WTC11 (cell line): ENCODE results near the gene SAMD4A. TPM values are rescaled to one million over a fixed set of nuclear protein-coding genes. Genes with fewer than 3 reads are reported as not detected.

Source experiments
- ATF2 ChIP-seq: sonication (generic); formaldehyde crosslinking; IDR thresholded peaks from 2 replicates; pipeline ENCODE4 v1.8.1; 2022; ENCODE audit warnings: low read depth, missing genetic modification reagents, borderline replicate concordance
- ATF3 ChIP-seq: sonication (generic); formaldehyde crosslinking; conservative IDR thresholded peaks from 2 replicates; pipeline ENCODE4 v1.8.1; 2022; ENCODE audit warnings: mild to moderate bottlenecking, missing genetic modification reagents
- CBFB ChIP-seq: sonication (generic); formaldehyde crosslinking; IDR thresholded peaks from 2 replicates; pipeline ENCODE4 v1.8.1; 2022; ENCODE audit warnings: mild to moderate bottlenecking, low read depth, missing genetic modification reagents
- CDX4 ChIP-seq: fragments of 250-450 bp; sonication (Bioruptor Pico); IDR thresholded peaks from 2 replicates; pipeline ENCODE4 v1.9.0; 2021; ENCODE audit warnings: moderate library complexity, mild to moderate bottlenecking, inconsistent platforms, borderline replicate concordance
- CREM ChIP-seq: sonication (generic); formaldehyde crosslinking; IDR thresholded peaks from 2 replicates; pipeline ENCODE4 v1.8.1; 2022; ENCODE audit warnings: mild to moderate bottlenecking, missing genetic modification reagents, moderate library complexity
- GRHL2 ChIP-seq: fragments of 250-450 bp; sonication (Bioruptor Pico); IDR thresholded peaks from 2 replicates; pipeline ENCODE4 v1.8.0; 2022; ENCODE audit warnings: mild to moderate bottlenecking, moderate library complexity; ENCODE audit not compliant: insufficient replicate concordance, severe bottlenecking
- GTF2I ChIP-seq: fragments of 250-450 bp; sonication (Bioruptor Pico); conservative IDR thresholded peaks from 2 replicates; pipeline ENCODE4 v1.4.0; 2021; ENCODE audit warnings: mild to moderate bottlenecking
- IRF1 ChIP-seq: sonication (generic); formaldehyde crosslinking; IDR thresholded peaks from 2 replicates; pipeline ENCODE4 v1.8.0; 2023; ENCODE audit warnings: missing genetic modification reagents
- MAX ChIP-seq: sonication (generic); formaldehyde crosslinking; IDR thresholded peaks from 2 replicates; pipeline ENCODE4 v1.8.0; 2022; ENCODE audit warnings: mild to moderate bottlenecking, missing genetic modification reagents
- NR1H2 ChIP-seq: sonication (generic); formaldehyde crosslinking; IDR thresholded peaks from 2 replicates; pipeline ENCODE4 v1.9.0; 2021; ENCODE audit warnings: mild to moderate bottlenecking, moderate library complexity, missing genetic modification reagents
- NR2C2 ChIP-seq: sonication (generic); formaldehyde crosslinking; IDR thresholded peaks from 2 replicates; pipeline ENCODE4 v1.8.0; 2022; ENCODE audit warnings: mild to moderate bottlenecking, missing genetic modification reagents
- OVOL2 ChIP-seq: fragments of 250-450 bp; sonication (Bioruptor Pico); IDR thresholded peaks from 2 replicates; pipeline ENCODE4 v1.9.0; 2021; ENCODE audit warnings: mild to moderate bottlenecking, borderline replicate concordance
- SMAD3 ChIP-seq: sonication (generic); formaldehyde crosslinking; IDR thresholded peaks from 2 replicates; pipeline ENCODE4 v1.8.0; 2022; ENCODE audit warnings: missing genetic modification reagents, mild to moderate bottlenecking, borderline replicate concordance
- SOX15 ChIP-seq: fragments of 250-450 bp; sonication (Bioruptor Pico); IDR thresholded peaks from 2 replicates; pipeline ENCODE4 v1.9.0; 2021; ENCODE audit warnings: mild to moderate bottlenecking
- TEAD1 ChIP-seq: sonication (generic); formaldehyde crosslinking; IDR thresholded peaks from 2 replicates; pipeline ENCODE4 v1.8.0; 2022; ENCODE audit warnings: mild to moderate bottlenecking, missing genetic modification reagents
- ZBTB21 ChIP-seq: sonication (generic); formaldehyde crosslinking; IDR thresholded peaks from 2 replicates; pipeline ENCODE4 v1.8.1; 2023; ENCODE audit warnings: mild to moderate bottlenecking, missing genetic modification reagents, borderline replicate concordance
- ZNF263 ChIP-seq: sonication (generic); formaldehyde crosslinking; IDR thresholded peaks from 2 replicates; pipeline ENCODE4 v1.8.1; 2022; ENCODE audit warnings: low read depth, mild to moderate bottlenecking, moderate library complexity, missing genetic modification reagents
- ZNF281 ChIP-seq: sonication (generic); formaldehyde crosslinking; IDR thresholded peaks from 2 replicates; pipeline ENCODE4 v1.8.0; 2023; ENCODE audit warnings: mild to moderate bottlenecking, missing genetic modification reagents
- ZNF396 ChIP-seq: fragments of 250-450 bp; sonication (Bioruptor Pico); IDR thresholded peaks from 2 replicates; pipeline ENCODE4 v1.8.0; 2021; ENCODE audit warnings: mild to moderate bottlenecking, moderate library complexity, borderline replicate concordance
- ZSCAN18 ChIP-seq: fragments of 250-450 bp; sonication (Bioruptor Pico); IDR thresholded peaks from 2 replicates; pipeline ENCODE4 v2.1.2; 2022; ENCODE audit warnings: mild to moderate bottlenecking, moderate library complexity
- total RNA-seq: library from RNA; stranded (reverse); gene quantifications from 3 replicates; pipeline ENCODE4 v1.2.3, GENCODE V29; 2021
- TF ChIP-seq, protein P1 (sequence below): sonication (generic); formaldehyde crosslinking; IDR thresholded peaks from 2 replicates; pipeline ENCODE4 v1.8.1; 2023; ENCODE audit warnings: mild to moderate bottlenecking, missing genetic modification reagents
- TF ChIP-seq, protein P2 (sequence below): sonication (generic); formaldehyde crosslinking; IDR thresholded peaks from 2 replicates; pipeline ENCODE4 v1.8.1; 2023; ENCODE audit warnings: mild to moderate bottlenecking, missing genetic modification reagents, moderate library complexity
- TF ChIP-seq, protein P3 (sequence below): fragments of 250-450 bp; sonication (Bioruptor Pico); IDR thresholded peaks from 2 replicates; pipeline ENCODE4 v1.9.0; 2021; ENCODE audit warnings: mild to moderate bottlenecking
- TF ChIP-seq, protein P4 (sequence below): fragments of 250-450 bp; sonication (Bioruptor Pico); IDR thresholded peaks from 2 replicates; pipeline ENCODE4 v1.9.0; 2021; ENCODE audit warnings: mild to moderate bottlenecking

The SAMD4A gene
- total RNA-seq, 1 experiment from 2014 or later, result 6.0 TPM

DNA sequence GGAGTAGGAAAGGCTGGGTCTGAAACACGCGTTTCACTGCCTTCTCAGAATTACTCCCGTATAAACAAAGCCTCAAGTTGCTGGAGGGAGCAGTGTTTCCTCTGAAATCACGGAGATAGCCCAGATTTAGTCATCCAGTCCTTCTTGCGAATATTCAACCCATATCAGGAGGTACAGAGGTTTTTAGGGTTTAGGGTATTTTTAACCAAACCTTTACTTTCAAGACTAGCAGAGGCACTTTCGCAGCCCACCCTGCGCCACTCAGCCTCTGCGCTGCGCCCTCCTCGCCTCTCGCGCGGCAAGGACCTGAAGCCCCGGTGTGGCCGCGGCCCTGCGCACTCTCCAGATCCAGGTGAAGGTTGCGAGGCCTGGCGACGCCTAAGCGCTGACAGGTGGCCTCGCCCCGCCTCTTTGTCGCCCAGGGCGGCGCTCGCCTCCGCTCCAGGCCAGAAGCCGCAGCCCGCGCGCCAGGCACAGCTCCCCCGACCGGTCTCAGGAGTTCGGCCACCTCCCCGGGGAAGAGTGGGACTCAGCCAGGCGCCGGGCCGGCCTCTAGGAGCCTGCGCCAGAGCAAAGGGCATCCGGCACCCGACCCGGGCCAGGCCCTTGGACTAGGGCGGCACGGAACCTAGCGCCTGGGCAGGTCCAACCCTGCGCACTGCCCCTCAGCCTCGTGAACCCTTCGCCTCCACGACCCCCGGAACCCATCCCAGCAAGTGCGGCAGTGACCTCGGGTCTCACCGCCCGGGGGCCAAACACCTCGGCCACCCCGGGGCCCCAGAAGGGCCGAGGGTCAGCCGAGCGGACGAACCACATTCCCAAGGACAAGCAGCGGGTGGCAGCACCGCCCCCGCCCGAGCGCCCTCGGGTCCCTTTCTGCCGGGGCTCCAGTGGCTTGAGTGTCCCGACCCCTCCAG lies 1.8 kb upstream of the SAMD4A start (continued):
- TF ChIP-seq ATF3 (CRISPR knock-in tag) (no peak), ZNF396 (CRISPR knock-in tag) (no peak), CDX4 (CRISPR knock-in tag) (no peak), SOX15 (no peak), ZSCAN18 (no peak), ZNF263 (CRISPR knock-in tag) (no peak), GRHL2 (no peak), ZNF281 (CRISPR knock-in tag) (no peak), GTF2I (CRISPR knock-in tag) (no peak), IRF1 (no peak), NR1H2 (CRISPR knock-in tag) (no peak), CBFB (CRISPR knock-in tag) (no peak), SMAD3 (no peak), CREM (no peak), NR2C2 (CRISPR knock-in tag) (no peak; the same call in 1 of the 2 replicates), OVOL2 (CRISPR knock-in tag) (no peak), ZBTB21 (CRISPR knock-in tag) (no peak), MAX (CRISPR knock-in tag) (peak; percentile 88), ATF2 (no peak), TEAD1 (CRISPR knock-in tag) (peak; percentile 72; the same call in 1 of the 2 replicates)
- TF ChIP-seq, protein P1, sequence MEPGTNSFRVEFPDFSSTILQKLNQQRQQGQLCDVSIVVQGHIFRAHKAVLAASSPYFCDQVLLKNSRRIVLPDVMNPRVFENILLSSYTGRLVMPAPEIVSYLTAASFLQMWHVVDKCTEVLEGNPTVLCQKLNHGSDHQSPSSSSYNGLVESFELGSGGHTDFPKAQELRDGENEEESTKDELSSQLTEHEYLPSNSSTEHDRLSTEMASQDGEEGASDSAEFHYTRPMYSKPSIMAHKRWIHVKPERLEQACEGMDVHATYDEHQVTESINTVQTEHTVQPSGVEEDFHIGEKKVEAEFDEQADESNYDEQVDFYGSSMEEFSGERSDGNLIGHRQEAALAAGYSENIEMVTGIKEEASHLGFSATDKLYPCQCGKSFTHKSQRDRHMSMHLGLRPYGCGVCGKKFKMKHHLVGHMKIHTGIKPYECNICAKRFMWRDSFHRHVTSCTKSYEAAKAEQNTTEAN, result no peak
- TF ChIP-seq, protein P2, sequence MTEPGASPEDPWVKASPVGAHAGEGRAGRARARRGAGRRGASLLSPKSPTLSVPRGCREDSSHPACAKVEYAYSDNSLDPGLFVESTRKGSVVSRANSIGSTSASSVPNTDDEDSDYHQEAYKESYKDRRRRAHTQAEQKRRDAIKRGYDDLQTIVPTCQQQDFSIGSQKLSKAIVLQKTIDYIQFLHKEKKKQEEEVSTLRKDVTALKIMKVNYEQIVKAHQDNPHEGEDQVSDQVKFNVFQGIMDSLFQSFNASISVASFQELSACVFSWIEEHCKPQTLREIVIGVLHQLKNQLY (CRISPR knock-in tag), result no peak
- TF ChIP-seq, protein P3, sequence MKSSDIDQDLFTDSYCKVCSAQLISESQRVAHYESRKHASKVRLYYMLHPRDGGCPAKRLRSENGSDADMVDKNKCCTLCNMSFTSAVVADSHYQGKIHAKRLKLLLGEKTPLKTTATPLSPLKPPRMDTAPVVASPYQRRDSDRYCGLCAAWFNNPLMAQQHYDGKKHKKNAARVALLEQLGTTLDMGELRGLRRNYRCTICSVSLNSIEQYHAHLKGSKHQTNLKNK, result no peak
- TF ChIP-seq, protein P4, sequence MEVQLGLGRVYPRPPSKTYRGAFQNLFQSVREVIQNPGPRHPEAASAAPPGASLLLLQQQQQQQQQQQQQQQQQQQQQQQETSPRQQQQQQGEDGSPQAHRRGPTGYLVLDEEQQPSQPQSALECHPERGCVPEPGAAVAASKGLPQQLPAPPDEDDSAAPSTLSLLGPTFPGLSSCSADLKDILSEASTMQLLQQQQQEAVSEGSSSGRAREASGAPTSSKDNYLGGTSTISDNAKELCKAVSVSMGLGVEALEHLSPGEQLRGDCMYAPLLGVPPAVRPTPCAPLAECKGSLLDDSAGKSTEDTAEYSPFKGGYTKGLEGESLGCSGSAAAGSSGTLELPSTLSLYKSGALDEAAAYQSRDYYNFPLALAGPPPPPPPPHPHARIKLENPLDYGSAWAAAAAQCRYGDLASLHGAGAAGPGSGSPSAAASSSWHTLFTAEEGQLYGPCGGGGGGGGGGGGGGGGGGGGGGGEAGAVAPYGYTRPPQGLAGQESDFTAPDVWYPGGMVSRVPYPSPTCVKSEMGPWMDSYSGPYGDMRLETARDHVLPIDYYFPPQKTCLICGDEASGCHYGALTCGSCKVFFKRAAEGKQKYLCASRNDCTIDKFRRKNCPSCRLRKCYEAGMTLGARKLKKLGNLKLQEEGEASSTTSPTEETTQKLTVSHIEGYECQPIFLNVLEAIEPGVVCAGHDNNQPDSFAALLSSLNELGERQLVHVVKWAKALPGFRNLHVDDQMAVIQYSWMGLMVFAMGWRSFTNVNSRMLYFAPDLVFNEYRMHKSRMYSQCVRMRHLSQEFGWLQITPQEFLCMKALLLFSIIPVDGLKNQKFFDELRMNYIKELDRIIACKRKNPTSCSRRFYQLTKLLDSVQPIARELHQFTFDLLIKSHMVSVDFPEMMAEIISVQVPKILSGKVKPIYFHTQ, result no peak
